SK-N-SH (cell line): ENCODE data around the gene VIL1. TPM values are rescaled to one million over a fixed set of nuclear protein-coding genes. Genes with fewer than 3 reads are reported as not detected.

Experiments used
- CTCF ChIA-PET: fragments of 300-600, 350-600 bp; formaldehyde crosslinking; extraction: SDS; loops from one replicate; lab custom pipeline; 2021; lab: Yijun Ruan, JAX
- POLR2A ChIA-PET: fragments of 350-600 bp; sonication (Branson Sonifier 250); formaldehyde crosslinking; extraction: SDS; loops from one replicate; lab custom pipeline; 2020; ENCODE audit warnings: antibody characterized with exemption, inconsistent platforms; lab: Yijun Ruan, JAX
- DNase-seq: peaks from one replicate; pipeline ENCODE4 v3.0.0; 2012
- H2AFZ ChIP-seq: fragments of 200-600 bp; sonication (generic); 2 replicates; pipeline ENCODE4 v1.8.1; 2016; ENCODE audit warnings: antibody characterized with exemption, mild to moderate bottlenecking, low read depth
- H3F3A ChIP-seq: fragments of 200-600 bp; sonication (generic); replicated peaks from 2 replicates; pipeline ENCODE3; 2016; ENCODE audit warnings: antibody characterized with exemption, mild to moderate bottlenecking; ENCODE audit not compliant: insufficient read depth
- H3K27ac ChIP-seq, 2 experiments: fragments of 200-500 bp in 1 of 2; fragments of 200-600 bp in 1 of 2; sonication (Bioruptor generic) in 1 of 2; sonication (generic), shearing (Covaris generic) in 1 of 2; 2 replicates each; pipeline versions ENCODE4 v1.5.1 to v1.6.1; 2014 to 2016; ENCODE audit warnings: low read depth in 2 of 2, inconsistent platforms in 1 of 2, low read length in 1 of 2, mild to moderate bottlenecking in 1 of 2, mixed read lengths in 1 of 2
- H3K27me3 ChIP-seq: fragments of 200-600 bp; sonication (generic), shearing (Covaris generic); 2 replicates; pipeline ENCODE4 v1.6.1; 2016; ENCODE audit warnings: mixed run types; ENCODE audit not compliant: insufficient read depth
- H3K36me3 ChIP-seq, 2 experiments: fragments of 200-500 bp in 1 of 2; fragments of 200-600 bp in 1 of 2; sonication (Bioruptor generic) in 1 of 2; sonication (generic) in 1 of 2; replicated peaks in 1 of 2; 2 replicates each; pipeline versions ENCODE3 to v1.5.1; 2014 to 2016; ENCODE audit warnings: low read length in 1 of 2, mild to moderate bottlenecking in 1 of 2; ENCODE audit not compliant: insufficient read depth in 2 of 2, control insufficient read depth in 1 of 2
- H3K4me1 ChIP-seq, 2 experiments: fragments of 200-500 bp in 1 of 2; fragments of 200-600 bp in 1 of 2; sonication (Bioruptor generic) in 1 of 2; sonication (generic), shearing (Covaris generic) in 1 of 2; 2 replicates each; pipeline versions ENCODE4 v1.5.1 to v1.6.1; 2014 to 2016; ENCODE audit warnings: low read depth in 1 of 2, low read length in 1 of 2, mixed run types in 1 of 2; ENCODE audit not compliant: insufficient read depth in 2 of 2, control insufficient read depth in 1 of 2
- H3K4me2 ChIP-seq: fragments of 200-600 bp; sonication (generic), shearing (Covaris generic); 2 replicates; pipeline ENCODE4 v1.6.1; 2017; ENCODE audit warnings: mixed run types
- H3K4me3 ChIP-seq, 2 experiments: fragments of 200-500 bp in 1 of 2; fragments of 200-600 bp in 1 of 2; sonication (Bioruptor generic) in 1 of 2; sonication (generic), shearing (Covaris generic) in 1 of 2; 2 replicates each; pipeline versions ENCODE4 v1.5.1 to v1.8.1; 2014 to 2016; ENCODE audit warnings: low read depth in 2 of 2, inconsistent platforms in 1 of 2, low read length in 1 of 2, mild to moderate bottlenecking in 1 of 2, mixed read lengths in 1 of 2, moderate library complexity in 1 of 2
- H3K79me2 ChIP-seq: fragments of 200-600 bp; sonication (generic); 2 replicates; pipeline ENCODE4 v1.8.1; 2017; ENCODE audit warnings: mild to moderate bottlenecking; ENCODE audit not compliant: insufficient read depth
- H3K9ac ChIP-seq: fragments of 200-600 bp; sonication (generic); 2 replicates; pipeline ENCODE4 v1.6.1; 2017; ENCODE audit warnings: mixed run types
- H3K9me2 ChIP-seq: fragments of 200-600 bp; sonication (generic); 2 replicates; pipeline ENCODE4 v1.6.1; 2017; ENCODE audit warnings: mixed run types
- H3K9me3 ChIP-seq: fragments of 200-600 bp; sonication (generic); 2 replicates; pipeline ENCODE4 v1.6.1; 2017; ENCODE audit warnings: mixed run types, mild to moderate bottlenecking, moderate library complexity
- H4K20me1 ChIP-seq: fragments of 200-600 bp; sonication (generic); 2 replicates; pipeline ENCODE4 v1.6.1; 2017; ENCODE audit warnings: mild to moderate bottlenecking, mixed run types; ENCODE audit not compliant: insufficient read depth
- CHD2 ChIP-seq: fragments of 150-350 bp; IDR thresholded peaks from 2 replicates; pipeline ENCODE4 v1.6.1; 2018; ENCODE audit warnings: low read length; ENCODE audit not compliant: partially characterized antibody
- ELF1 ChIP-seq: IDR thresholded peaks from 2 replicates; pipeline ENCODE4 v1.4.0; 2012
- FOXJ3 ChIP-seq: sonication (generic); formaldehyde crosslinking; IDR thresholded peaks from 2 replicates; pipeline ENCODE4 v1.5.1; 2020; ENCODE audit warnings: mild to moderate bottlenecking, missing genetic modification reagents
- GABPA ChIP-seq: IDR thresholded peaks from 2 replicates; pipeline ENCODE4 v1.4.0; 2012; ENCODE audit warnings: low read depth, mild to moderate bottlenecking
- GATA2 ChIP-seq: sonication (generic); formaldehyde crosslinking; IDR thresholded peaks from 2 replicates; pipeline ENCODE4 v1.5.0; 2020; ENCODE audit warnings: mild to moderate bottlenecking, missing genetic modification reagents
- IRF3 ChIP-seq: fragments of 150-350 bp; IDR thresholded peaks from 2 replicates; pipeline ENCODE4 v1.6.1; 2016; ENCODE audit warnings: mild to moderate bottlenecking, low read depth, low read length
- JUND ChIP-seq: IDR thresholded peaks from 2 replicates; pipeline ENCODE4 v1.4.0; 2012
- MAX ChIP-seq: IDR thresholded peaks from 2 replicates; pipeline ENCODE4 v1.4.0; 2012; ENCODE audit warnings: low read depth
- POLR2AphosphoS5 ChIP-seq: IDR thresholded peaks from 2 replicates; pipeline ENCODE4 v1.6.1; 2012; ENCODE audit warnings: low read depth, low read length
- RAD21 ChIP-seq: IDR thresholded peaks from 2 replicates; pipeline ENCODE4 v1.6.1; 2012; ENCODE audit warnings: mild to moderate bottlenecking, low read length
- RCOR1 ChIP-seq: fragments of 150-350 bp; IDR thresholded peaks from 2 replicates; pipeline ENCODE4 v1.6.1; 2017; ENCODE audit warnings: antibody characterized with exemption, low read length
- RFX5 ChIP-seq: IDR thresholded peaks from 2 replicates; pipeline ENCODE4 v1.6.1; 2012; ENCODE audit warnings: mild to moderate bottlenecking, improper control_type of control experiment, low read length
- RXRA ChIP-seq: IDR thresholded peaks from 2 replicates; pipeline ENCODE4 v1.4.0; 2012; ENCODE audit warnings: low read depth, mild to moderate bottlenecking, borderline replicate concordance
- SIN3A ChIP-seq: IDR thresholded peaks from 2 replicates; pipeline ENCODE4 v1.6.1; 2012; ENCODE audit warnings: low read depth, mild to moderate bottlenecking, low read length, moderate library complexity, borderline replicate concordance
- SMC3 ChIP-seq: IDR thresholded peaks from 2 replicates; pipeline ENCODE4 v1.6.1; 2012; ENCODE audit warnings: low read depth, low read length, improper control_type of control experiment
- TAF1 ChIP-seq: IDR thresholded peaks from 2 replicates; pipeline ENCODE4 v1.6.1; 2012; ENCODE audit warnings: low read depth, mild to moderate bottlenecking, low read length, moderate library complexity, borderline replicate concordance
- YY1 ChIP-seq: IDR thresholded peaks from 2 replicates; pipeline ENCODE4 v1.4.0; 2012; ENCODE audit warnings: low read depth, mild to moderate bottlenecking
- WGBS: methylation state at CpG from one replicate; pipeline ENCODE4 v1.1.6; 2017; ENCODE audit warnings: low lambda C conversion rate; 5-methylcytosine and 5-hydroxymethylcytosine counted together
- polyA plus RNA-seq, 3 experiments: library from polyadenylated mRNA; depleted of rRNA; stranded (reverse); fragments of >200 nt; gene quantifications; 2 replicates each; pipeline ENCODE4 v1.2.3, GENCODE V29; 2012
- TF ChIP-seq, protein P1 (sequence below): IDR thresholded peaks from 2 replicates; pipeline ENCODE4 v1.6.1; 2012; ENCODE audit warnings: mild to moderate bottlenecking, low read depth, low read length, moderate library complexity
- TF ChIP-seq, protein P2 (sequence below): IDR thresholded peaks from 2 replicates; pipeline ENCODE4 v1.4.0; 2012; ENCODE audit warnings: low read depth, borderline replicate concordance
- TF ChIP-seq, protein P3 (sequence below): fragments of 150-350 bp; IDR thresholded peaks from 2 replicates; pipeline ENCODE4 v1.6.1; 2017; ENCODE audit warnings: antibody characterized with exemption, low read length, low read depth, borderline replicate concordance

Gene VIL1
- polyA plus RNA-seq, 1 of the 3 experiments (the other 2 are of a cell fraction): under 0.01 TPM

DNA sequence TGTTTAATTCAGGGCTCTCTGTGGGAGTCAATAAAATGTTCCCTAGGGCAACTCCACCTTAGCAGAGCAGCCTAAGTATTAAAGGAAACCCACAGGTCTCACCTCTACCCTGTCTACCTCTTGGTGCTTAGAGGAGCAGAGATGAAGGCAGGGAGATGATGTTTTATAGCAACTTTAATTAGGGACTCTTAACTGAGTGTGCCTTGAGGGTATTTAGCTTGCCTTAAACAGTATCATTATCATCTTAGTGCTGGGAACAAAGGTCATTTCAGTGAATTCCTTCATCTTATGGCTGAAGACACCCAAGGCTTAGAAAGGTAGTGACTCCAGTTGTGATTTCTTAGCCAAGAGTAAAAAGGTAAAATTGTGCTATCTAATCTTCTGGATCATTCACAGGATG lies 26.7 kb downstream of the VIL1 start:
- TF ChIP-seq RCOR1: no peak
- no peak for TF ChIP-seq TAF1
- TF ChIP-seq JUND: no peak
- no peak for TF ChIP-seq POLR2AphosphoS5
- TF ChIP-seq YY1: no peak
- TF ChIP-seq, protein P1, sequence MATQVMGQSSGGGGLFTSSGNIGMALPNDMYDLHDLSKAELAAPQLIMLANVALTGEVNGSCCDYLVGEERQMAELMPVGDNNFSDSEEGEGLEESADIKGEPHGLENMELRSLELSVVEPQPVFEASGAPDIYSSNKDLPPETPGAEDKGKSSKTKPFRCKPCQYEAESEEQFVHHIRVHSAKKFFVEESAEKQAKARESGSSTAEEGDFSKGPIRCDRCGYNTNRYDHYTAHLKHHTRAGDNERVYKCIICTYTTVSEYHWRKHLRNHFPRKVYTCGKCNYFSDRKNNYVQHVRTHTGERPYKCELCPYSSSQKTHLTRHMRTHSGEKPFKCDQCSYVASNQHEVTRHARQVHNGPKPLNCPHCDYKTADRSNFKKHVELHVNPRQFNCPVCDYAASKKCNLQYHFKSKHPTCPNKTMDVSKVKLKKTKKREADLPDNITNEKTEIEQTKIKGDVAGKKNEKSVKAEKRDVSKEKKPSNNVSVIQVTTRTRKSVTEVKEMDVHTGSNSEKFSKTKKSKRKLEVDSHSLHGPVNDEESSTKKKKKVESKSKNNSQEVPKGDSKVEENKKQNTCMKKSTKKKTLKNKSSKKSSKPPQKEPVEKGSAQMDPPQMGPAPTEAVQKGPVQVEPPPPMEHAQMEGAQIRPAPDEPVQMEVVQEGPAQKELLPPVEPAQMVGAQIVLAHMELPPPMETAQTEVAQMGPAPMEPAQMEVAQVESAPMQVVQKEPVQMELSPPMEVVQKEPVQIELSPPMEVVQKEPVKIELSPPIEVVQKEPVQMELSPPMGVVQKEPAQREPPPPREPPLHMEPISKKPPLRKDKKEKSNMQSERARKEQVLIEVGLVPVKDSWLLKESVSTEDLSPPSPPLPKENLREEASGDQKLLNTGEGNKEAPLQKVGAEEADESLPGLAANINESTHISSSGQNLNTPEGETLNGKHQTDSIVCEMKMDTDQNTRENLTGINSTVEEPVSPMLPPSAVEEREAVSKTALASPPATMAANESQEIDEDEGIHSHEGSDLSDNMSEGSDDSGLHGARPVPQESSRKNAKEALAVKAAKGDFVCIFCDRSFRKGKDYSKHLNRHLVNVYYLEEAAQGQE: no peak
- TF ChIP-seq, all 33 proteins: peak for 0
- H3K4me3 ChIP-seq: no peak overlapping the region
- POLR2A ChIA-PET: no interaction called here

GRCh38 chr2:218446547-218446946 lies 27.6 kb downstream of the VIL1 start:
- Histone ChIP-seq H3K9ac (no peak overlapping the region), H3K4me3 (no peak overlapping the region), H3K27ac (no peak overlapping the region), H2AFZ (no peak overlapping the region), H3K27me3 (no peaks in the 10 kb centered on the region), H3K4me1 (no peaks in the 10 kb centered on the region; a peak in 1 of 4 replicates), H3K36me3 (peaks cover under 1 to 3% of the 10 kb centered on the region in 2 experiments), H3K4me2 (no peak overlapping the region), H3K79me2 (no peaks in the 10 kb centered on the region), H3F3A (no peaks in the 10 kb centered on the region), H3K9me2 (no peaks in the 10 kb centered on the region), H3K9me3 (no peaks in the 10 kb centered on the region), H4K20me1 (no peaks in the 10 kb centered on the region)
- CTCF ChIA-PET: interaction anchor here (1.2 kb wide), 1 partner anchor 11 kb away, joined by 3 read pairs; no protein-coding TSS in a partner anchor
- TF ChIP-seq RXRA: no peak
- TF ChIP-seq ELF1: no peak
- no peak for TF ChIP-seq RAD21
- no peak for TF ChIP-seq RFX5
- TF ChIP-seq TAF1: no peak
- no peak for TF ChIP-seq GATA2
- TF ChIP-seq YY1: no peak
- no peak for TF ChIP-seq MAX
- TF ChIP-seq, protein P2, sequence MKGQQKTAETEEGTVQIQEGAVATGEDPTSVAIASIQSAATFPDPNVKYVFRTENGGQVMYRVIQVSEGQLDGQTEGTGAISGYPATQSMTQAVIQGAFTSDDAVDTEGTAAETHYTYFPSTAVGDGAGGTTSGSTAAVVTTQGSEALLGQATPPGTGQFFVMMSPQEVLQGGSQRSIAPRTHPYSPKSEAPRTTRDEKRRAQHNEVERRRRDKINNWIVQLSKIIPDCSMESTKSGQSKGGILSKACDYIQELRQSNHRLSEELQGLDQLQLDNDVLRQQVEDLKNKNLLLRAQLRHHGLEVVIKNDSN: no peak
- no peak for TF ChIP-seq JUND
- TF ChIP-seq CHD2: no peak
- no peak for TF ChIP-seq SIN3A
- no peak for TF ChIP-seq GABPA
- TF ChIP-seq FOXJ3: no peak
- TF ChIP-seq, protein P3, sequence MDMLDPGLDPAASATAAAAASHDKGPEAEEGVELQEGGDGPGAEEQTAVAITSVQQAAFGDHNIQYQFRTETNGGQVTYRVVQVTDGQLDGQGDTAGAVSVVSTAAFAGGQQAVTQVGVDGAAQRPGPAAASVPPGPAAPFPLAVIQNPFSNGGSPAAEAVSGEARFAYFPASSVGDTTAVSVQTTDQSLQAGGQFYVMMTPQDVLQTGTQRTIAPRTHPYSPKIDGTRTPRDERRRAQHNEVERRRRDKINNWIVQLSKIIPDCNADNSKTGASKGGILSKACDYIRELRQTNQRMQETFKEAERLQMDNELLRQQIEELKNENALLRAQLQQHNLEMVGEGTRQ: no peak
- no peak for TF ChIP-seq IRF3
- no peak for TF ChIP-seq SMC3
- TF ChIP-seq RCOR1: no peak
- POLR2A ChIA-PET: no interaction called here
- no peak for DNase-seq
- 100% methylated on average over 6 of the region's 6 CpGs for WGBS

More for the DNA sequence above, 26.7 kb downstream of the VIL1 start:
- no peaks in the 10 kb centered on the region; a peak in 1 of 4 replicates for H3K4me1 ChIP-seq
- H4K20me1 ChIP-seq: no peaks in the 10 kb centered on the region
- H3K9ac ChIP-seq: no peak overlapping the region
- H3K79me2 ChIP-seq: no peaks in the 10 kb centered on the region
- H3K9me2 ChIP-seq: no peaks in the 10 kb centered on the region
- CTCF ChIA-PET: no interaction called here
- peaks cover 0 to 3% of the 10 kb centered on the region in 2 experiments for H3K36me3 ChIP-seq
- no peak overlapping the region for H2AFZ ChIP-seq
- H3K4me2 ChIP-seq: no peak overlapping the region
- H3K9me3 ChIP-seq: no peaks in the 10 kb centered on the region
- no peak for DNase-seq
- H3K27ac ChIP-seq: no peak overlapping the region
- no peaks in the 10 kb centered on the region for H3K27me3 ChIP-seq
- no peaks in the 10 kb centered on the region for H3F3A ChIP-seq
